Keratinocyte (primary cell): ENCODE results near the gene C3orf70. TPM values are rescaled to one million over a fixed set of nuclear protein-coding genes. Genes with fewer than 3 reads are reported as not detected.

Experiments used
- DNase-seq: peaks from one replicate; pipeline ENCODE4 v3.0.0-alpha.2; 2011; ENCODE audit warnings: low read depth, missing footprints, low spot score
- FAIRE-seq: peaks from 2 replicates; lab custom pipeline; 2011; peaks lifted over from hg19 to GRCh38; lab: Jason Lieb, UNC
- H2AFZ ChIP-seq: 2 replicates; pipeline ENCODE4 v1.6.0; 2012; ENCODE audit warnings: low read length, control low read depth, inconsistent platforms; ENCODE audit not compliant: control insufficient read depth
- H3K27ac ChIP-seq: 2 replicates; pipeline ENCODE4 v1.5.1; 2011; ENCODE audit warnings: low read length; ENCODE audit not compliant: control insufficient read depth, insufficient read depth
- H3K27me3 ChIP-seq: 3 replicates; pipeline ENCODE4 v1.6.0; 2011; ENCODE audit warnings: low read length; ENCODE audit not compliant: control insufficient read depth, insufficient read depth; ENCODE audit errors: extremely low read depth
- H3K36me3 ChIP-seq, 2 experiments: 2 replicates in 1 of 2; 3 replicates in 1 of 2; pipeline ENCODE4 v1.5.1; 2011; ENCODE audit warnings: low read length in 2 of 2, mild to moderate bottlenecking in 1 of 2; ENCODE audit not compliant: control insufficient read depth in 2 of 2, insufficient read depth in 2 of 2; ENCODE audit errors: extremely low read depth in 1 of 2
- H3K4me1 ChIP-seq: 3 replicates; pipeline ENCODE4 v1.5.1; 2011; ENCODE audit warnings: low read length; ENCODE audit not compliant: control insufficient read depth, insufficient read depth; ENCODE audit errors: extremely low read depth
- H3K4me2 ChIP-seq: 3 replicates; pipeline ENCODE4 v1.6.0; 2011; ENCODE audit warnings: low read depth, low read length; ENCODE audit not compliant: control insufficient read depth, insufficient read depth; ENCODE audit errors: extremely low read depth
- H3K4me3 ChIP-seq, 3 experiments: fragments of 200-600 bp in 1 of 3; sonication (generic) in 1 of 3; 2 replicates in 2 of 3; 3 replicates in 1 of 3; pipeline ENCODE4 v1.5.1; 2011 to 2016; ENCODE audit warnings: low read length in 3 of 3, mild to moderate bottlenecking in 3 of 3, control low read depth in 2 of 3, inconsistent platforms in 1 of 3, low read depth in 1 of 3, mixed read lengths in 1 of 3, mixed run types in 1 of 3, moderate library complexity in 1 of 3; ENCODE audit not compliant: control insufficient read depth in 2 of 3, insufficient read depth in 2 of 3; ENCODE audit errors: extremely low read depth in 1 of 3
- H3K79me2 ChIP-seq: 2 replicates; pipeline ENCODE4 v1.6.0; 2012; ENCODE audit warnings: low read length; ENCODE audit not compliant: control insufficient read depth, insufficient read depth
- H3K9ac ChIP-seq: 3 replicates; pipeline ENCODE4 v1.6.0; 2011; ENCODE audit warnings: low read length; ENCODE audit not compliant: control insufficient read depth, insufficient read depth; ENCODE audit errors: extremely low read depth
- H3K9me1 ChIP-seq: 3 replicates; pipeline ENCODE4 v1.6.0; 2011; ENCODE audit warnings: low read length; ENCODE audit not compliant: control insufficient read depth, insufficient read depth; ENCODE audit errors: extremely low read depth
- H3K9me3 ChIP-seq: 2 replicates; pipeline ENCODE4 v1.5.1; 2012; ENCODE audit warnings: low read depth, low read length; ENCODE audit not compliant: control insufficient read depth
- H4K20me1 ChIP-seq: 3 replicates; pipeline ENCODE4 v1.6.0; 2011; ENCODE audit warnings: low read length; ENCODE audit not compliant: control insufficient read depth, insufficient read depth; ENCODE audit errors: extremely low read depth
- EZH2 ChIP-seq: IDR thresholded peaks from one replicate; pipeline ENCODE4 v1.6.1; 2012; ENCODE audit warnings: inconsistent platforms, mild to moderate bottlenecking, low read length, moderate library complexity
- dilution Hi-C: fragments of 300-500 bp; cut with MboI; formaldehyde crosslinking; loops from one replicate; pipeline ENCODE4 v1.7.0; 2020; ENCODE audit warnings: low sequenced_read_pairs; ENCODE audit not compliant: extremely low pct_ligation_motif_present
- polyA plus RNA-seq, 5 experiments: library from polyadenylated mRNA; depleted of rRNA in 3 of 5; stranded (reverse) in 3 of 5; stranded (forward) in 1 of 5; unstranded in 1 of 5; fragments of >200 nt; gene quantifications; 1 replicate in 1 of 5; 2 replicates in 3 of 5; 3 replicates in 1 of 5; pipeline versions ENCODE4 v1.2.1 to v1.2.3, GENCODE V29; 2011 to 2012; ENCODE audit warnings: missing spikeins in 2 of 5, low read depth in 1 of 5, low replicate concordance in 1 of 5
- TF ChIP-seq, protein P1 (sequence below), 3 experiments: IDR thresholded peaks in 1 of 3; conservative IDR thresholded peaks in 1 of 3; optimal IDR thresholded peaks in 1 of 3; 2 replicates in 2 of 3; 3 replicates in 1 of 3; pipeline versions ENCODE3 to v1.5.1; 2011; ENCODE audit warnings: low read length in 3 of 3, mild to moderate bottlenecking in 3 of 3, moderate library complexity in 2 of 3, control low read depth in 1 of 3, inconsistent platforms in 1 of 3; ENCODE audit not compliant: insufficient read depth in 2 of 3; ENCODE audit errors: extremely low read depth in 1 of 3

The C3orf70 gene
- polyA plus RNA-seq, 1 donor (not counting 4 experiments of a cell fraction or from before 2014, with no cell fraction given) = not detected

- dilution Hi-C loops = no loop called here
- no peak overlapping the region for H3K4me3 ChIP-seq
- no peaks in the 10 kb centered on the region for H4K20me1 ChIP-seq
- TF ChIP-seq EZH2 = no peak
- TF ChIP-seq, protein P1, sequence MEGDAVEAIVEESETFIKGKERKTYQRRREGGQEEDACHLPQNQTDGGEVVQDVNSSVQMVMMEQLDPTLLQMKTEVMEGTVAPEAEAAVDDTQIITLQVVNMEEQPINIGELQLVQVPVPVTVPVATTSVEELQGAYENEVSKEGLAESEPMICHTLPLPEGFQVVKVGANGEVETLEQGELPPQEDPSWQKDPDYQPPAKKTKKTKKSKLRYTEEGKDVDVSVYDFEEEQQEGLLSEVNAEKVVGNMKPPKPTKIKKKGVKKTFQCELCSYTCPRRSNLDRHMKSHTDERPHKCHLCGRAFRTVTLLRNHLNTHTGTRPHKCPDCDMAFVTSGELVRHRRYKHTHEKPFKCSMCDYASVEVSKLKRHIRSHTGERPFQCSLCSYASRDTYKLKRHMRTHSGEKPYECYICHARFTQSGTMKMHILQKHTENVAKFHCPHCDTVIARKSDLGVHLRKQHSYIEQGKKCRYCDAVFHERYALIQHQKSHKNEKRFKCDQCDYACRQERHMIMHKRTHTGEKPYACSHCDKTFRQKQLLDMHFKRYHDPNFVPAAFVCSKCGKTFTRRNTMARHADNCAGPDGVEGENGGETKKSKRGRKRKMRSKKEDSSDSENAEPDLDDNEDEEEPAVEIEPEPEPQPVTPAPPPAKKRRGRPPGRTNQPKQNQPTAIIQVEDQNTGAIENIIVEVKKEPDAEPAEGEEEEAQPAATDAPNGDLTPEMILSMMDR (optimal IDR thresholded peaks at IDR 0.05 in 1 of 3, IDR thresholded peaks at IDR 0.05 in 1 of 3, conservative IDR thresholded peaks at IDR 0.05 in 1 of 3; ENCODE audit: extremely low read depth in 1 of 3, insufficient read depth in 2 of 3, low read length in 3 of 3) = no peak
- no peaks in the 10 kb centered on the region for H3K9me3 ChIP-seq
- H3K4me2 ChIP-seq = no peak overlapping the region
- no peaks in the 10 kb centered on the region for H3K27me3 ChIP-seq
- H2AFZ ChIP-seq = no peak overlapping the region
- no peak overlapping the region for H3K27ac ChIP-seq
- FAIRE-seq (no peak), DNase-seq (no peak)
- no peaks in the 10 kb centered on the region for H3K79me2 ChIP-seq
- no peaks in the 10 kb centered on the region for H3K36me3 ChIP-seq
- no peaks in the 10 kb centered on the region for H3K4me1 ChIP-seq
- no peak overlapping the region for H3K9ac ChIP-seq
- H3K9me1 ChIP-seq = no peaks in the 10 kb centered on the region
These were observed 63.1 kb downstream of the C3orf70 start for GRCh38 chr3:185089751-185090150.

- TF ChIP-seq EZH2 = no peak
- TF ChIP-seq, protein P1 (optimal IDR thresholded peaks at IDR 0.05 in 1 of 3, IDR thresholded peaks at IDR 0.05 in 1 of 3, conservative IDR thresholded peaks at IDR 0.05 in 1 of 3; ENCODE audit: extremely low read depth in 1 of 3, insufficient read depth in 2 of 3, low read length in 3 of 3) = no peak
- no peak for DNase-seq
- H3K4me1 ChIP-seq = no peaks in the 10 kb centered on the region
These were observed 63.5 kb downstream of the C3orf70 start for GRCh38 chr3:185089343-185089742.

More at GRCh38 chr3:185089343-185089742, 63.5 kb downstream of the C3orf70 start:
- Histone ChIP-seq H3K9me1 (no peaks in the 10 kb centered on the region), H3K9ac (no peak overlapping the region), H3K27ac (no peak overlapping the region), H3K79me2 (no peaks in the 10 kb centered on the region), H3K27me3 (no peaks in the 10 kb centered on the region), H3K36me3 (no peaks in the 10 kb centered on the region), H3K4me3 (no peak overlapping the region), H4K20me1 (no peaks in the 10 kb centered on the region), H3K9me3 (no peaks in the 10 kb centered on the region), H3K4me2 (no peak overlapping the region), H2AFZ (no peak overlapping the region)
- FAIRE-seq = no peak
- dilution Hi-C loops = no loop called here
